ENCODE results near the gene RAB7B.
"Not testable (repeated sequence)": the region's sequence is repeated elsewhere in the genome, so short reads cannot be mapped to it uniquely, and the experiment has no call there.

RAB7B gene

DNA sequence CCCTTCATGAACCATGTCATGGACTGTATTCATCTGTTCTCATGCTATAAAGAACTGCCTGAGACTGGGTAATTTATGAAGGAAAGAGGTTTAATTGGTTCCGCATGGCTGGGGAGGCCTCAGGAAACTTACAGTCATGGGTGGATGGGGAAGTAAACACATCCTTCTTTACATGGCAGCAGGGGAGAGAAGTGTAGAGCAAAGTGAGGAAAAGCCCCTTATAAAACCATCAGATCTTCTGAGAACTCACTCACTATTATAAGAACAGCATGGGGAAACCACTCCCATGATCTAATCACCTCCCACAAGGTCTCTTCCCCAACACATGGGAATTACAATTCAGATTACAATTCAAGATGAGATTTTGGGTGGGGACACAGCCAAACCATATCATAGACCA, 6.6 kb downstream of the RAB7B start:
- not testable (repeated sequence) for DNase-seq (ENCODE audit: low read depth)

DNA sequence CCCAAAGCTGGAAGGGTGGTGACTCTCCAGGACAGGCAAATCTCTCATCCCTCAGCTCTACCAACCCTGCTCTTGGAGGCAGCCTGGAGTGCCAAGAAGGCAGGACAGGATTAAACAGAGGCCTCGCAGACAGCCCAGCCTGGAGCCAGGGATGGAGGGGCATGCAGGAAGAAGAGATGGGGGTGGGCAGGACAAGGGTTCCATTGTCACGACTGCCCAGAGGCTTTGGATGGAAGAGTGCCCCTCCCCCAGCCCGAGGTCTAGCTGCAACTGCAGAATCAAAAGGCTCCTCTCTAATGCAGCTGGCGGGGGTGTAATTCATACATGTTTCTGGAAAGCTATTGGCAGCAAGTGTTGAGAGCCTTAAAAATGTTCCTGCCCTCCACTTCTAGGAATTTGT, 8.8 kb downstream of the RAB7B start:
- DNase-seq (ENCODE audit: low read depth): no peak

DNA sequence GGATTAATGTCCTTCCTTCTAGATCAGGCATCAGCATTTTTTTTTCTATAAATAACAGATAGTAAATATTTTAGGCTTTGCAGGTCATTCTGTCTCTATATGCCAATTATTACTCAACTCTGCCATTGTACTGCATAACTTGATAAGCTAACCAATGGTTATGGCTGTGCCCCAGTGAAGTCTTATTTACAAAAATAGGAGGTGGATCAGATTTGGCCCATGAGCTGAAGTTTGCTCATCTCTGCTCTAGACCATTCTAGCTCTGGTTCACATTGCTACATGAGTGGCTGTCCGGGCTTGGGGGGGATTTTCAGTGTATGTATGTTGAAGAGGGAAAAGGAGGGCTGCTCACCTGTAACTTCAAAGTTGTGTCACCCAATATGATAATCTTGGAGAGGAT, 10.1 kb downstream of the RAB7B start:
- no peak for DNase-seq (ENCODE audit: low read depth)

GRCh38 chr1:205992218-205992882, 10.8 kb downstream of the RAB7B start:
- no peak for DNase-seq (ENCODE audit: low read depth)

- DNase-seq (ENCODE audit: low read depth): no peak
Observed at GRCh38 chr1:205991237-205991636, 12.0 kb downstream of the RAB7B start.

DNA sequence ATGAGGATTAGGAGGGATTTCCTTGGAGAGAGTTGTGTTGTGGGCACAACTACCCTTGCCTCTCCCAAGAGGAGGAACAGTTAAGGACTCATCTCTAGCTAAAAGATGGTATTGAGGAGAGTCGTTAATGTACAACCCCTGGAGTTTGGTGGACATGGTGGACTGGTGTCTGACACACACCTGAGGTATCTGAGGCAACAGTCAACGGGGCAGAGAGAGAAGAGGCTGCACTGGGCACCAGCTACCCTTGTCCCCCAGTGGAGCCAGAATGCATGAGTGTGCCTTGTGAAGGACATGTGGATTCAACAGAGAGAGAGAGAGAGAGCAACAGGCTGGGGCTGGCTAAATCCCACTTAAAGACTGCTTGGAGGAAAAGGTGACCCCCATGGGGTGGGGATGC, 13.0 kb downstream of the RAB7B start:
- no peak for DNase-seq (ENCODE audit: low read depth)

GRCh38 chr1:205989786-205990185, 13.4 kb downstream of the RAB7B start:
- no peak for DNase-seq (ENCODE audit: low read depth)

DNA sequence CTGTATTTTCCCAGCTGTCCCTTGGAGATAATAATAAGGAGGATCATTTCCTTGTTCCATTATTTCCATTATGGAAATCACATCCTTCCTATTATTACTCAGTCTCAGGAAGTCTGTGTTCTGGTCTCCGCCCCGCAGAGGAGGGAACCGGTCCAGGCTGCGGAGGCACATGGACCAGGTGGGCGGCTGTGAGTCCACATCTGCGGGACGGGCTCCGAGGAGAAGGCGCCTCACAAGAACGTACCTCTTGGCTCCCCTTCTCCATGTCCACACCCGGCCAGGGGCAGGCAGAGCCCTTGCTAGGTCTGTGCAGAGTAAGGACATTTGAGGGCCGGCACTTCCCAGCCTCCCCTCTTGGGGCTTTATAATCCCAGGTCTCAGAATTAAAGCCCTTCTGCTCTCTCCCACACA, 14.6 kb downstream of the RAB7B start:
- DNase-seq (ENCODE audit: low read depth): no peak

- DNase-seq (ENCODE audit: low read depth): no peak
Observed at GRCh38 chr1:205986861-205987260, 16.3 kb downstream of the RAB7B start.

DNA sequence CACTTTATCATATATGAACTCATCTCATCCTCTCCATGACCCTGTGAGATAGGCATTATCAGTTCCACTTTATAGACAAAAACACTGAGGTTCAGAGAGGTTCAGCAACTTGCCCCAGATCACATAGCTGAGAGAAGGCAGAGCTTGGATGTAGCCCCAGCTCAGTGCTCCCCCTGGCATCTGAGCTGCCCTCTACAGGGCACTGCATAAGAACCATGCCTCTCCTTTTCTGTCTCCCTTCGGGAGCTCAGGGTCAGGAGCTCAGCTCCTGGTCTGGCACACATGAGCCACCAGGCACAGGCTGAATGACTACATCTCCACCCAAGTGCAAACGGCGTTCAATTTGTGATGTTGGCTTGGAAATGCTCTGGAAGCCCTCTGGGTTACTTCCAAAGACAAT, 16.9 kb downstream of the RAB7B start:
- no peak for DNase-seq (ENCODE audit: low read depth)

DNA sequence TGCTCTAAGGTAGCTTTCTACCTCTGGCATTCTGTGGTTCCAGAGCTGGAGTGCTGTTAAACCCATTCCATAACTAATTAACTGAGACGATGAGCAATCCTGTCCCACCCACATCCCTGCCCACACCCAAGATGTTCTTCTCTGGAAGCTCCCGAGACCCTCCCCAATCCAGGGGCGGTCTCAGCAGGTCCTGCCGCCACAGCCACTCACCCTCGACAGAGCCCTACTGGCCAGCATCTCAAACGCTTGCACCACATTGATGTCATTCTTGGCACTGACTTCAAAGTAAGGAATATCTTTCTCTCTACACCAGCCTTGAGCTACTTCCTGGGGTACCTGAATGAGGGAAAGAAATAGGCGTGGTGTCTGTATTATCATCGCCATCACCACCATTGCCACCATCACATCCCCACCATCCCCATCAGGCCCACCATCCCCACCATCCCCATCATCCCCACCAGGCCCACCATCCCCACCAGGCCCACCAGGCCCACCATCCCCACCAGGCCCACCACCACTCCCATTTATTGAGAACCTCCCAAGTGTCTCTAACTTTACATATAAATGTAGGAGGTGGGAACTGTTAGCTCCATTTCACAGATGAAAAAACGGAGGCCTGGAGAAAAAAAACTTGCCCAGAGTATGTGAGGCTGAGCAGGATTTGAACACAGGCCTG, 17.7 kb downstream of the RAB7B start:
- DNase-seq (ENCODE audit: low read depth): no peak

DNA sequence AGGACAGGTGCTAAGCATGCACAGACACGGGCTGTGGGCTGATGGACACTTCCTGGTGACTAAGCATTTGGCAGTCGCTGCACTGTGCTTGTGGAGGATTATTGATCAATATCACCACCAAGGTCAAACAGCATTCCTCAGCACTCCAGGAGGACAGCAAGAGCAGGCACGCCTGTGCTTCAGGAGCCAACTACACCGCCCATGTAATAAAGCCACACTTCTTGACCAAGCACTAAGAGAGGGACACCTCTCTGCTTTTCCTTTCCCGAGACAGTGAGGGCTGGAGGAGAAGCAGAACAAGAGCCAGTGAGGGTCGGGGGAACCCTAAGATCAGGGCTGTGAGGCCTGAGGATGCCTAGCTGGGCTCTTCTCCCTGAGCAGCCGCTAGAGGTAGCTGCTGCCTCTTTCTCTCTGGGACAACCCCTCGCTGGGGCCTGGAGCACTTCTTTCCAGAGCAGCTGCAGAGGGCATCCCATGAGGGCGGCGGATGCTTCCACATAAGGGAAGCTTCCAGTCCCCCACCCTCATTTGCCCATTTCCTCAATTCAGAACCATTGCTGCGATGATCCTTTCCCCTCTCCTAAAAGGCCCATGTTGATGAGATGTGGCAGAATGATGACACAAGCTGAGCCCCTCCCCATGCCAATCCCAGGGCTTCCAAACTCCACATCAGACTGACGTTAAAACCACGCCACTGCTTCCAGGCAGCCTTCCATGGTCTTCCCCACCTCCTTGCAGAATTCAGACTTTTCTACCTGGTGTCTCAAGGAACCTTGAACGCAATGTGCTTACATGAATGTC, 19.1 kb downstream of the RAB7B start:
- no peak for DNase-seq (ENCODE audit: low read depth)

GRCh38 chr1:205981257-205981656, 21.9 kb downstream of the RAB7B start:
- no peak for DNase-seq (ENCODE audit: low read depth)

GRCh38 chr1:205980237-205980870, 22.8 kb downstream of the RAB7B start:
- no peak for DNase-seq (ENCODE audit: low read depth)

DNA sequence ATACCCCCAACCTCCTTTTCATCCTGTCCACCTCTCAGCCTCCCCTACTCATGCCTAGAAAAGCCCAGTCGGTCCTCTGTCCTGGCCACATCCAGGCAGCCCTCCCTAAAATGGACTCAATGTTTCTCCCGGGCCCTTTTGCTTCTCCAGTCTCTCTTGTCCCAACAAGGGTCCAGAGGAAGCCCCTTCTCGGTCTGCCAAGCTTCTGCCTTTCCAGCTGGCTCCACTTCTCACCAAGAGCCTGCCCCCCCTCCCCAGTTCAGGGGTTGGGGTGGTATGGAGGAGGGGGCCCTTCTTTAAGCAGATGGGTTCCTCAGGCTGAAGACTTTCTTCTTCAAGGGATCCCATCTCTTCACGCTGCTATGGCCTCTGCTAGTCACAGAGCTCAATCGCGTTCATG, 23.9 kb downstream of the RAB7B start:
- DNase-seq (ENCODE audit: low read depth): no peak

GRCh38 chr1:205978676-205979075, 24.5 kb downstream of the RAB7B start:
- DNase-seq (ENCODE audit: low read depth): no peak

DNA sequence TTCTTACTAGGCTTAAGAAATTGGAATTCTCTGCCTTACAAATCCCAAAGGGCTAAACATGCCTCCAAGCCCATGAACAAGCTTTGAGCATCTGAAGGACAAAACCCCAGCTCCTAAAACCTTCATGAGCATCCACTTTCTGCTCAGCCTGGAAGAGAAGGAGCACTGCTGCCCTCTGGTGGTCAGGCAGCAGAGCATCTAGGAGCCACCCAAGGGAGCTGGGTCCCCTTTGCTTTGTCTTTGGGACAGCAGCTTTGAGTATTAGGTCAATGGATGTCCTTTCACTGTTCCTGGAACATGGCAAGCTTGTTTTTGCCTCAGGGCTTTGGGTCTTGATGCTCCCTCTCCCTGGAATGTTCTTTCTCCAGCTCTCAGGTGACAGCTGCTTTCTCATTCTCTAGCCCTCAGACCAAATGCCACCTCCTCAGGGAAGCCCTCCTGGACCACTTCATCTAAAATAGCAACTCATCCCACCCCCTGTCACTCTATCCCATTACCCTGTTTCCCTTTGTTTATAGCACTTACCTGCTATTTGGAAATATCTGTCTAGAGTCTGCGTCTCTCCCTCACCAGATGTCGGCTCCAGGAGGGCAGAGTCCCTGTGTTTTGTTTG, 25.7 kb downstream of the RAB7B start:
- DNase-seq (ENCODE audit: low read depth): peak; percentile 67

DNA sequence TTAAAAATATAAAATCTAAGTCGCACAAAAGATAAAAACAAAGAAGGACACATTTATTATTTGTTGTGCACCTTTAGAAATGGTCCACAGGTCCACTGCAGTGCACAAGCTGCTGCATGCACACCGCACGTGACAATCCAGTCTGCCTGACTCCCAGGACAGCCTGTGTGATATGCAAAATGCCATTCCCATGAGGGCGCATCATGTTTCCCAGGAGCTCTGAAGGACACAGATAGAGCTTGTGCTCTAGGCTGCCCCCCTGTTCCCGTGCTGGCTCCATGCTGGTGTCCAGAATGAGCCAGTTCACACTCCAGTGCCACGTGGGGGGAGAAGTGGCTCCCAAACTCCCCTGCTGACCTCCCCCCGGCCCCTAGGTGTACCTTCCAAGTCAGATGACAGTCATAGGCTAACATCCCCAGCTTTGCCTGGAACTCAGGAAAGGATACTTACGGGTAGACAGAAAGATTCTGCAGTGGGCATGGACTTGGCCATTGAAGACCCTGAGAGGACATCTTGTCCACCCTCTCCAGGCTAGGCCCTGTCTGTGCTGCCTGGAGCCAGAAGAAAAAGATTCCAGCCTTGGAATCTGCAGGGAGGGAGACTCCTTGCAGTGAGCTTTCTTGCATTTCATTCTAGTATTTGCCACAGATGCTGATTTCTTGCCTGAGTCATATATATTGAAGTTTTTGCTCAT, 26.3 kb downstream of the RAB7B start:
- no peak for DNase-seq (ENCODE audit: low read depth)

DNA sequence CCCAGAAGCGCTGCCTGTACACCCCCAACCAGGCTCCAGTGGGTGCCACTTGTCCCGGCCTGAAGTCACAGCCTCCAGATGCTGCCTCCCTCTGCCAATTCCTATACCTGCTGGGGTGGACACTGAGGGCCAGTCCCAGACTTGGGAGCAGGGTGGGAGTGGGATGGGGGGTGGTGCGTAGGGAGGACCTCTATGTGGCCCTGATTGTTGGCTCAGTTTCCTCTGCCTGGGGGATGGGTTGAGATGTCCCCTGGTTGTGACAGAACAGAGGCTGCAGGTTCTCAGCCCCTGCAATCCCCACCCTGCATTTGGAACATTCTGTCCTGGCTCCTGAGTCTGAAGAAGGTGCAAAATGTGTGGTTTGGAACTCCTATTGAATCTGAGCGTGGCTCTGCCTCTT, 27.2 kb downstream of the RAB7B start:
- DNase-seq (ENCODE audit: low read depth): no peak

DNA sequence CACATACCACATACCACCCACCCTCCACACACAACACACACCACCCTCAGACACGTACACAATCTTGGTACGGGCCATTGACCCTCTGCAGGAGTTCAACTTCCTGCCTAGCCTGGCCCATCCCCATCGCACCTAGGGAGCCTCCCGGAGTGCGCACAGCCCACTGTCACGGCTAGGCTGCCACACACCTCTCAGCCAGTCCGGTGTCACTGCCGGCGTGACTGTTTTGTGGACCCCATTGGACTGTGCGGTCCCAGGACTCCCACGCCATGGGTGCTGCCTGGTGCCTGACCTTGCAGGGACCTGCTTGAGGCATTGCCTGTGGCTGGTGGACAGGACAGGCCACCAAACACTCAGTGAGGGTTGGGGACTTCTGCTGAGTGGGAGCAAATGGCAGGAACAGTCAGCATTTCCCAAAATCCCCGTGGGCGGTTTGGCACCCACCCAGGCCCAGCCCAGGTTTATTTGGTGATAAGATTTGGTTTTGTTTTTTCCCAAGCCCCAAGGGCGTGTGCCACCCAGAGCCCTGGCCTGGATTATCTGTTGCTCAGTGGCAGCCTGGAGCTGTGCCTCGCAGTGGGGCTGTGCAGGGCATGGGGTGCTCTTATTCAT, 27.7 kb downstream of the RAB7B start:
- no peak for DNase-seq (ENCODE audit: low read depth)

DNA sequence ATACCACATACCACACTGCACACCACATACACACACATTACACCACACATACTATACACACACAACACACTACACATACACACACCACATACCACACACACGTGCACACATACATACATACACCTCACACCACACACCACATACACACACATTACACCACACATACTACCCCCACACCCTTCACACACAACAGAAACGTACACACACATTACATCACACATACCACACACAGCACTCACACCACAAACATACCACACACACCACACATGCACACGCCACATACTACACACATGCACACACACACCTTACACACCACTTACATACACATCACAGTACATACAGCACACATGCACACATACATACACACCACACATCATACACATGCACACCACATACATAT, 28.5 kb downstream of the RAB7B start:
- no peak for DNase-seq (ENCODE audit: low read depth)

All from stimulated activated CD4-positive, alpha-beta T cell treated with anti-CD3 and anti-CD28 coated beads, Interleukin-2, amount 100 ng/mL, for 4 hours (primary cell).